Loucy (cell line): Measurements from ENCODE around the gene DLG2.

Experiments used
- CTCF ChIP-seq: fragments of 200-600 bp; sonication (generic); conservative IDR thresholded peaks from 2 replicates; pipeline ENCODE4 v1.5.1; 2014; ENCODE audit warnings: mild to moderate bottlenecking, antibody characterized with exemption, low read length
- EZH2phosphoT487 ChIP-seq: fragments of 200-600 bp; IDR thresholded peaks from 2 replicates; pipeline ENCODE4 v1.6.1; 2018; ENCODE audit warnings: antibody characterized with exemption, mild to moderate bottlenecking, moderate library complexity, borderline replicate concordance

GRCh38 chr11:84607975-84608836, 1018.9 kb downstream of the DLG2 start:
- TF ChIP-seq CTCF, result no peak
- no peak for TF ChIP-seq EZH2phosphoT487
